Hepatocyte (in vitro differentiated cells): Measurements from ENCODE around the gene GPN2. TPM values are rescaled to one million over a fixed set of nuclear protein-coding genes. Genes with fewer than 3 reads are reported as not detected.

Source experiments
- DNase-seq: peaks from one replicate; pipeline ENCODE4 v3.0.0-alpha.2; 2016; ENCODE audit warnings: low spot score
- H2AFZ ChIP-seq: fragments of 200-600 bp; sonication (generic); 2 replicates; pipeline ENCODE4 v1.6.0; 2016; ENCODE audit warnings: antibody characterized with exemption, mild to moderate bottlenecking
- H3K27ac ChIP-seq: fragments of 200-600 bp; sonication (generic); 2 replicates; pipeline ENCODE4 v1.5.1; 2016; ENCODE audit warnings: mild to moderate bottlenecking
- H3K27me3 ChIP-seq: fragments of 200-600 bp; sonication (generic); 2 replicates; pipeline ENCODE4 v1.6.1; 2016
- H3K36me3 ChIP-seq: fragments of 200-600 bp; sonication (generic); replicated peaks from 2 replicates; pipeline ENCODE4 v1.5.1; 2016; ENCODE audit warnings: low read depth; ENCODE audit not compliant: insufficient read depth
- H3K4me1 ChIP-seq: fragments of 200-600 bp; sonication (generic); 2 replicates; pipeline ENCODE4 v1.5.1; 2016; ENCODE audit warnings: mild to moderate bottlenecking, moderate library complexity; ENCODE audit not compliant: insufficient read depth
- H3K4me2 ChIP-seq: fragments of 200-600 bp; sonication (generic); 2 replicates; pipeline ENCODE4 v1.6.0; 2016
- H3K4me3 ChIP-seq: fragments of 200-600 bp; sonication (generic); 2 replicates; pipeline ENCODE4 v1.5.1; 2016; ENCODE audit warnings: mild to moderate bottlenecking
- H3K79me2 ChIP-seq: fragments of 200-600 bp; sonication (generic); 2 replicates; pipeline ENCODE4 v1.6.0; 2017; ENCODE audit warnings: mild to moderate bottlenecking
- H3K9me2 ChIP-seq: fragments of 200-600 bp; sonication (generic); replicated peaks from 2 replicates; pipeline ENCODE4 v1.6.0; 2017; ENCODE audit warnings: mild to moderate bottlenecking; ENCODE audit not compliant: insufficient read depth
- H3K9me3 ChIP-seq: fragments of 200-600 bp; sonication (generic); 2 replicates; pipeline ENCODE4 v1.5.1; 2016; ENCODE audit warnings: low read depth, mild to moderate bottlenecking
- H4K20me1 ChIP-seq: fragments of 200-600 bp; sonication (generic); 2 replicates; pipeline ENCODE4 v1.6.0; 2016; ENCODE audit warnings: mild to moderate bottlenecking; ENCODE audit not compliant: insufficient read depth, poor library complexity, severe bottlenecking
- CTCF ChIP-seq: fragments of 200-600 bp; sonication (generic); IDR thresholded peaks from 2 replicates; pipeline ENCODE4 v1.5.1; 2016; ENCODE audit warnings: antibody characterized with exemption, mild to moderate bottlenecking; ENCODE audit not compliant: poor library complexity
- EZH2 ChIP-seq: fragments of 200-600 bp; sonication (generic); IDR thresholded peaks from 2 replicates; pipeline ENCODE4 v1.6.1; 2016; ENCODE audit warnings: antibody characterized with exemption, mild to moderate bottlenecking, borderline replicate concordance
- EZH2phosphoT487 ChIP-seq: fragments of 200-600 bp; sonication (generic); IDR thresholded peaks from one replicate; pipeline ENCODE4 v1.6.1; 2018; ENCODE audit warnings: antibody characterized with exemption, mild to moderate bottlenecking, low read depth, moderate library complexity; ENCODE audit not compliant: unreplicated experiment, severe bottlenecking
- WGBS: methylation state at CpG from one replicate; pipeline ENCODE4 v1.1.6; 2016; ENCODE audit warnings: low lambda C conversion rate; ENCODE audit errors: missing lambda C conversion rate; 5-methylcytosine and 5-hydroxymethylcytosine counted together
- polyA plus RNA-seq: library from polyadenylated mRNA; unstranded; fragments of >200 nt; fragmentation: Nextera tagmentation; extraction: Ambion mirVana; gene quantifications from 2 replicates; pipeline ENCODE4 v1.2.1, GENCODE V29; 2016
- total RNA-seq: library from RNA; depleted of rRNA; stranded (reverse); fragments of >200 nt; gene quantifications from 2 replicates; pipeline ENCODE4 v1.2.3, GENCODE V29; 2014

Gene GPN2
- total and polyA plus RNA-seq, 2 experiments from 2014 or later, result 12.6 to 37.9 TPM

- no peaks in the 10 kb centered on the region for H3K36me3 ChIP-seq
- no peak for DNase-seq
- no peak overlapping the region for H2AFZ ChIP-seq
- no peaks in the 10 kb centered on the region for H3K9me2 ChIP-seq
- peak overlapping the region; percentile 72 for H3K27ac ChIP-seq
- no peak for TF ChIP-seq EZH2phosphoT487
- TF ChIP-seq EZH2, result no peak
- no peak for TF ChIP-seq CTCF
- 47% methylated on average over 6 of the region's 6 CpGs for WGBS
- peak overlapping the region; percentile 84 for H3K4me2 ChIP-seq
- H3K9me3 ChIP-seq, result no peaks in the 10 kb centered on the region
- peaks cover 7% of the 10 kb centered on the region for H3K4me1 ChIP-seq
- peaks cover 48% of the 10 kb centered on the region for H3K79me2 ChIP-seq
- no peaks in the 10 kb centered on the region for H3K27me3 ChIP-seq
- H4K20me1 ChIP-seq, result no peaks in the 10 kb centered on the region
- peak overlapping the region; percentile 21 for H3K4me3 ChIP-seq
Measured at GRCh38 chr1:26922431-26922729, 32.3 kb upstream of the GPN2 start.

DNA sequence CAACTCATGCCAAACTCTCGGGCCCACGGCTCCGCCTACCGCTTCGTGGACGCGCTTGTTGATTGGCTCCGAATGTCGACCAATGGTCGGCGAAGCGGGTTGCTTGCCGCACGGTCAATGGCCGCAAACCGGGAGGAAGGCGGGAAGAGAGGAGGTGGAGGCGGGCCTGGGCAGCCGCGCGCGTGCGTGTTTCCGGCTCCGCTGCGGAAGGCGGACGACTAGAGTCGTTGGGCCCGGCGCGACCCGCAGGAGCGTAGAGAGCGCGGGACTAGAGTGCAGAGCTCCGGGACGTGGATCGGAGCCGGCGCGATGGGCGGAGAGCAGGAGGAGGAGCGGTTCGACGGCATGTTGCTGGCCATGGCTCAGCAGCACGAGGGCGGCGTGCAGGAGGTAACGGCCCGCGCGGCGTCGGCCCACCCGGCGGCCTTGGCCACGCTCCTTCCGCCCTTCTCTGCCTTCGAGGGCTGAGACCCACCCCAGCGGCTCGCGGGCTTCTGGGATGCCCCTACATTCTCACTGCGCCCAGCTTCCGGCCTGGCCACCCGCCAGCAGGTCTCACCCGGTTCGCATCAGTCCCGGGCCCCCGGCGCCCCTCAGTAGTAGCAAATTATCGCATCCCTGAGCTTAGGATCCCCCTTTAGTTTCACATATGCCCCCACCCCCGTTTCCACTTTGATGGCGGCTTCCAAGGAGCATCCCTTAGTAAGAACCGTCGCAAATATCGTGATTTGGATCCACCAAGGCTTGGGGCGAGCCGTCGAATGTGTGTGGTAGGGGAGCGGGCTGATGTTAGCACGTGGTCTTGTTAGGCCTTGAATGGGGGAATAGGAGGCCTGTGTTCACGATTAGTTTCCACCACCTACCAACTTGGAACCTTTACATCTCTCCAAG, 31.7 kb upstream of the GPN2 start, which contains the start of gene NUDC:
Gene NUDC (plus strand): TSS at position 204 of the 891 bp plus-strand sequence. CDS start 106 bp downstream, at position 310.
- no peaks in the 10 kb centered on the region for H3K9me2 ChIP-seq
- no peaks in the 10 kb centered on the region for H3K36me3 ChIP-seq
- H3K4me3 ChIP-seq, result peak within 1 kb of the TSS; percentile 21
- H3K9me3 ChIP-seq, result no peaks in the 10 kb centered on the region
- H3K79me2 ChIP-seq, result peaks cover 46% of the 10 kb centered on the region
- 3% methylated on average over 72 of the region's 83 CpGs for WGBS
- peak within 1 kb of the TSS; percentile 84 for H3K4me2 ChIP-seq
- H2AFZ ChIP-seq, result peak within 1 kb of the TSS; percentile 26
- no peak for TF ChIP-seq CTCF
- no peak for TF ChIP-seq EZH2phosphoT487
- TF ChIP-seq EZH2, result no peak
- no peaks in the 10 kb centered on the region for H4K20me1 ChIP-seq
- H3K4me1 ChIP-seq, result peaks cover 7% of the 10 kb centered on the region
- H3K27me3 ChIP-seq, result no peaks in the 10 kb centered on the region
- peak within 1 kb of the TSS; percentile 72 for H3K27ac ChIP-seq
- DNase-seq, result peak; percentile 98

DNA sequence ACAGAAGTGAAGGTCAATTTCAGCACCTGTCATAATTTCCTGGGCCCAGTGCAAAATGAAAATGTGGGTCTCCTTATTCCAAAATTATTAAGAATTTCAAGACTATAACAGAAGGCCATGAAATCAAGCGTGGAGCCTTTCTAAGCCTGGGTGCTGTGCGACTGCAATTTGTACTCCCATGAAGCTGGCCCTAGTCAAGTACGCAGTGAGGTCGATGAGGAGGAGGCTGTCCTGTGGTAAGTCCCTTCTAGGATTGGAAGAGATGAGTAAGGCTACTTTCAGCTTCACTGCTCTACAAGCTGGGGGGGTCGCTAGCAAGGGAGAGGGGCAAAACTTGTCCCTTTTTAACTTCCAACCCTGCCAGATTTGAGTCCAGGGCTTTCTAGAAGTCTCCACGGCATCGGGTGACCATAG, 31.1 kb upstream of the GPN2 start:
- peak overlapping the region; percentile 26 for H2AFZ ChIP-seq
- no peak for DNase-seq
- H4K20me1 ChIP-seq, result no peaks in the 10 kb centered on the region
- WGBS, result 31% methylated on average over 7 of the region's 7 CpGs
- no peak overlapping the region for H3K27ac ChIP-seq
- H3K4me2 ChIP-seq, result peak overlapping the region; percentile 65
- H3K4me1 ChIP-seq, result peaks cover 7% of the 10 kb centered on the region
- no peaks in the 10 kb centered on the region for H3K9me2 ChIP-seq
- TF ChIP-seq CTCF (no peak), EZH2 (no peak), EZH2phosphoT487 (no peak)
- no peaks in the 10 kb centered on the region for H3K9me3 ChIP-seq
- no peaks in the 10 kb centered on the region for H3K27me3 ChIP-seq
- H3K4me3 ChIP-seq, result no peak overlapping the region
- H3K79me2 ChIP-seq, result peaks cover 39% of the 10 kb centered on the region
- no peaks in the 10 kb centered on the region for H3K36me3 ChIP-seq
